Measurements from ENCODE around the gene CEP43. TPM values are rescaled to one million over a fixed set of nuclear protein-coding genes. Genes with fewer than 3 reads are reported as not detected.

The CEP43 gene
- total and polyA plus RNA-seq, 10 of the 15 experiments (the other 5 are each of a cell fraction or from before 2014, with no cell fraction given): 7.7 to 49.9 (median 24.6) TPM

- no peak for DNase-seq (ENCODE audit: low read depth, low spot score)
- intact Hi-C loops (cut with micrococcal nuclease; ENCODE audit: unreplicated experiment): no loop called here
- no peak overlapping the region for H3K9ac ChIP-seq (ENCODE audit: control insufficient read depth, insufficient read depth, low read length)
- H3K27ac ChIP-seq (ENCODE audit: control insufficient read depth, insufficient read depth): no peak overlapping the region
- no TSS peak for BruUV-seq (replicated peaks)
- H3K4me1 ChIP-seq (ENCODE audit: control insufficient read depth, insufficient read depth, low read length): no peaks in the 10 kb centered on the region
- H3K9me3 ChIP-seq (replicated peaks; ENCODE audit: control insufficient read depth, insufficient read depth, low read length): no peaks in the 10 kb centered on the region
- no peaks in the 10 kb centered on the region for H3K27me3 ChIP-seq (replicated peaks in 1 of 2; ENCODE audit: control insufficient read depth in 2 of 2, insufficient read depth in 2 of 2, low read length in 1 of 2)
- peaks cover 2 to 3% of the 10 kb centered on the region in 2 experiments for H3K36me3 ChIP-seq (ENCODE audit: control insufficient read depth in 2 of 2, insufficient read depth in 2 of 2, low read length in 1 of 2)
- H4K20me1 ChIP-seq (ENCODE audit: control insufficient read depth, insufficient read depth): no peaks in the 10 kb centered on the region
- RAD21 ChIA-PET (ENCODE audit: unreplicated experiment): interaction anchor here (1.1 to 1.6 kb wide), 2 partner anchors 26 to 133 kb away, joined by 3 to 4 read pairs; no protein-coding TSS in a partner anchor
- H3K4me3 ChIP-seq: no peak overlapping the region
- in situ Hi-C loops (cut with MboI): no loop called here
- no peak for TF ChIP-seq NFYA (IDR thresholded peaks at IDR 0.05; ENCODE audit: borderline replicate concordance, low read depth, low read length)
- POLR2A ChIA-PET: no interaction called here
- SMC1A ChIA-PET (ENCODE audit: uncharacterized antibody, unreplicated experiment): interaction anchor here (0.7 to 5.6 kb wide), 9 partner anchors 9 to 206 kb away, joined by 3 to 36 read pairs (median 3); no protein-coding TSS in a partner anchor
- H2AFZ ChIP-seq (ENCODE audit: control insufficient read depth, low read depth, low read length): no peak overlapping the region
- no peaks in the 10 kb centered on the region; the same call in 1 of the 2 replicates for H3K79me2 ChIP-seq (ENCODE audit: control insufficient read depth, insufficient read depth, low read length)
- FAIRE-seq: no peak
- CTCF ChIA-PET: interaction anchor here (0.6 to 6.0 kb wide), 5 partner anchors 9 to 206 kb away, joined by 3 to 43 read pairs (median 3); no protein-coding TSS in a partner anchor
- 98% methylated on average over 3 of the region's 3 CpGs for WGBS (ENCODE audit: insufficient coverage, insufficient replicate concordance, low lambda C conversion rate, missing lambda C conversion rate)
- no peak for ATAC-seq
- no peak overlapping the region for H3K4me2 ChIP-seq (ENCODE audit: control insufficient read depth, insufficient read depth)
These were observed 18.5 kb upstream of the CEP43 start for GRCh38 chr6:166980738-166981137.

- H3K9me3 ChIP-seq (replicated peaks; ENCODE audit: control insufficient read depth, insufficient read depth, low read length): no peaks in the 10 kb centered on the region
- 65% methylated on average over 6 of the region's 6 CpGs for WGBS (ENCODE audit: insufficient coverage, insufficient replicate concordance, low lambda C conversion rate, missing lambda C conversion rate)
- H3K4me1 ChIP-seq (ENCODE audit: control insufficient read depth, insufficient read depth, low read length): no peaks in the 10 kb centered on the region; the same call in 1 of the 2 replicates
- intact Hi-C loops (cut with micrococcal nuclease; ENCODE audit: unreplicated experiment) (no loop called here), in situ Hi-C loops (cut with MboI) (no loop called here)
- ChIA-PET RAD21 (ENCODE audit: unreplicated experiment) (interaction anchor here (1.3 to 5.1 kb wide), 5 partner anchors 34 to 201 kb away, joined by 4 to 79 read pairs (median 40); partner anchors contain the start of gene RNASET2), POLR2A (no interaction called here), CTCF (interaction anchor here (0.6 to 4.5 kb wide), 14 partner anchors 12 to 301 kb away, joined by 3 to 139 read pairs (median 10); partner anchors contain the start of gene RNASET2), SMC1A (ENCODE audit: uncharacterized antibody, unreplicated experiment) (interaction anchor here (1.4 to 4.8 kb wide), 6 partner anchors 8 to 212 kb away, joined by 5 to 85 read pairs (median 40); partner anchors contain the start of gene RNASET2)
- H3K9ac ChIP-seq (ENCODE audit: control insufficient read depth, insufficient read depth, low read length): no peak overlapping the region
- H3K27ac ChIP-seq (ENCODE audit: control insufficient read depth, insufficient read depth): no peak overlapping the region
- H2AFZ ChIP-seq (ENCODE audit: control insufficient read depth, low read depth, low read length): no peak overlapping the region
- no peaks in the 10 kb centered on the region for H3K27me3 ChIP-seq (replicated peaks in 1 of 2; ENCODE audit: control insufficient read depth in 2 of 2, insufficient read depth in 2 of 2, low read length in 1 of 2)
- no peak for TF ChIP-seq SP1 (IDR thresholded peaks at IDR 0.05; ENCODE audit: low read depth, low read length)
- no peak for TF ChIP-seq NR2C2 (IDR thresholded peaks at IDR 0.05; ENCODE audit: borderline replicate concordance, control insufficient read depth, insufficient read length, low read depth)
- TF ChIP-seq POLR2AphosphoS2 (IDR thresholded peaks at IDR 0.05; ENCODE audit: low read depth, low read length): no peak
- ATAC-seq: no peak
- H3K36me3 ChIP-seq (ENCODE audit: control insufficient read depth in 2 of 2, insufficient read depth in 2 of 2, low read length in 1 of 2): peaks cover 2 to 5% of the 10 kb centered on the region in 2 experiments
- H3K4me2 ChIP-seq (ENCODE audit: control insufficient read depth, insufficient read depth): no peak overlapping the region
- BruUV-seq (replicated peaks): no TSS peak
- H3K4me3 ChIP-seq: no peak overlapping the region
- H4K20me1 ChIP-seq (ENCODE audit: control insufficient read depth, insufficient read depth): no peaks in the 10 kb centered on the region
- DNase-seq (ENCODE audit: low read depth, low spot score): no peak
- H3K79me2 ChIP-seq (ENCODE audit: control insufficient read depth, insufficient read depth, low read length): no peaks in the 10 kb centered on the region; the same call in 1 of the 2 replicates
- FAIRE-seq: no peak
These were observed 11.7 kb upstream of the CEP43 start for GRCh38 chr6:166987448-166987847.
